Ishikawa (cell line): ENCODE data around the gene PAN3.

Experiments used
- CEBPB ChIP-seq: IDR thresholded peaks from 2 replicates; pipeline ENCODE4 v1.6.1; 2012
- CREB1 ChIP-seq: IDR thresholded peaks from 2 replicates; pipeline ENCODE4 v1.6.1; 2012; ENCODE audit warnings: low read depth
- EGR1 ChIP-seq: IDR thresholded peaks from 2 replicates; pipeline ENCODE4 v1.6.1; 2012
- EP300 ChIP-seq: IDR thresholded peaks from 2 replicates; pipeline ENCODE4 v1.6.1; 2012; ENCODE audit warnings: borderline replicate concordance
- FOXM1 ChIP-seq: IDR thresholded peaks from 2 replicates; pipeline ENCODE4 v1.6.1; 2012; ENCODE audit warnings: low read depth, borderline replicate concordance
- NFIC ChIP-seq: IDR thresholded peaks from 2 replicates; pipeline ENCODE4 v1.6.1; 2012
- RAD21 ChIP-seq: IDR thresholded peaks from 2 replicates; pipeline ENCODE4 v1.6.1; 2012; ENCODE audit warnings: low read depth
- TAF1 ChIP-seq: IDR thresholded peaks from 2 replicates; pipeline ENCODE4 v1.6.1; 2012; ENCODE audit warnings: low read depth, mild to moderate bottlenecking
- TCF12 ChIP-seq: IDR thresholded peaks from 2 replicates; pipeline ENCODE4 v1.6.1; 2012; ENCODE audit warnings: low read depth
- TEAD4 ChIP-seq: IDR thresholded peaks from 2 replicates; pipeline ENCODE4 v1.6.1; 2012
- YY1 ChIP-seq: IDR thresholded peaks from 2 replicates; pipeline ENCODE4 v1.6.1; 2012; ENCODE audit warnings: low read depth
- ZBTB7A ChIP-seq: IDR thresholded peaks from 2 replicates; pipeline ENCODE4 v1.6.1; 2012; ENCODE audit warnings: low read depth
- TF ChIP-seq, protein P1 (sequence below): IDR thresholded peaks from 2 replicates; pipeline ENCODE4 v1.6.1; 2012
- TF ChIP-seq, protein P2 (sequence below): IDR thresholded peaks from 2 replicates; pipeline ENCODE4 v1.6.1; 2012
- TF ChIP-seq, protein P3 (sequence below): IDR thresholded peaks from 2 replicates; pipeline ENCODE4 v1.6.1; 2012; ENCODE audit warnings: low read depth, mild to moderate bottlenecking

The PAN3 gene

DNA sequence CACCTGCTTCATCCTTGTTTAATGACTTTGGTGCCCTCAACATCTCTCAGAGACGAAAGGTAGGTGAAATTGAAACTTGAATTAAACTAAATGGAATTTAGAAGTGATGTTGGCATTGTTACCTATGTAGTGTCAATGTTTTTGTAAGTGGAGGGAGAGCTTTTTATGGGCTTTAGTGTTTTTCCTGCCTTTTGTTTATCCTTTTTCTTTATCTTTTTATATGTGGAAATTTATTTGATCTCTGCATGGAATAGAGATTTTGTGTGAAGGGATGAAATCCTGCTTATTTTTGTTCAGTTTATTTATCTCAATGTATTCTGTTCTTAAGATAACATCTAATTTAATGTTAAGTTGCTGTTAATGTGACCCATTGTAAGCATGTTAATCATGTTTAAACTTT lies 39.5 kb downstream of the PAN3 start:
- TF ChIP-seq YY1: no peak
- TF ChIP-seq ZBTB7A: no peak
- no peak for TF ChIP-seq TAF1
- TF ChIP-seq CEBPB: no peak
- TF ChIP-seq FOXM1: no peak
- TF ChIP-seq, protein P1, sequence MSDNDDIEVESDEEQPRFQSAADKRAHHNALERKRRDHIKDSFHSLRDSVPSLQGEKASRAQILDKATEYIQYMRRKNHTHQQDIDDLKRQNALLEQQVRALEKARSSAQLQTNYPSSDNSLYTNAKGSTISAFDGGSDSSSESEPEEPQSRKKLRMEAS: no peak
- TF ChIP-seq RAD21: no peak
- TF ChIP-seq NFIC: no peak
- TF ChIP-seq, protein P2, sequence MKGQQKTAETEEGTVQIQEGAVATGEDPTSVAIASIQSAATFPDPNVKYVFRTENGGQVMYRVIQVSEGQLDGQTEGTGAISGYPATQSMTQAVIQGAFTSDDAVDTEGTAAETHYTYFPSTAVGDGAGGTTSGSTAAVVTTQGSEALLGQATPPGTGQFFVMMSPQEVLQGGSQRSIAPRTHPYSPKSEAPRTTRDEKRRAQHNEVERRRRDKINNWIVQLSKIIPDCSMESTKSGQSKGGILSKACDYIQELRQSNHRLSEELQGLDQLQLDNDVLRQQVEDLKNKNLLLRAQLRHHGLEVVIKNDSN: no peak
- TF ChIP-seq CREB1: no peak
- no peak for TF ChIP-seq EGR1
- TF ChIP-seq EP300: no peak
- TF ChIP-seq TCF12: no peak
- no peak for TF ChIP-seq TEAD4
- TF ChIP-seq, protein P3, sequence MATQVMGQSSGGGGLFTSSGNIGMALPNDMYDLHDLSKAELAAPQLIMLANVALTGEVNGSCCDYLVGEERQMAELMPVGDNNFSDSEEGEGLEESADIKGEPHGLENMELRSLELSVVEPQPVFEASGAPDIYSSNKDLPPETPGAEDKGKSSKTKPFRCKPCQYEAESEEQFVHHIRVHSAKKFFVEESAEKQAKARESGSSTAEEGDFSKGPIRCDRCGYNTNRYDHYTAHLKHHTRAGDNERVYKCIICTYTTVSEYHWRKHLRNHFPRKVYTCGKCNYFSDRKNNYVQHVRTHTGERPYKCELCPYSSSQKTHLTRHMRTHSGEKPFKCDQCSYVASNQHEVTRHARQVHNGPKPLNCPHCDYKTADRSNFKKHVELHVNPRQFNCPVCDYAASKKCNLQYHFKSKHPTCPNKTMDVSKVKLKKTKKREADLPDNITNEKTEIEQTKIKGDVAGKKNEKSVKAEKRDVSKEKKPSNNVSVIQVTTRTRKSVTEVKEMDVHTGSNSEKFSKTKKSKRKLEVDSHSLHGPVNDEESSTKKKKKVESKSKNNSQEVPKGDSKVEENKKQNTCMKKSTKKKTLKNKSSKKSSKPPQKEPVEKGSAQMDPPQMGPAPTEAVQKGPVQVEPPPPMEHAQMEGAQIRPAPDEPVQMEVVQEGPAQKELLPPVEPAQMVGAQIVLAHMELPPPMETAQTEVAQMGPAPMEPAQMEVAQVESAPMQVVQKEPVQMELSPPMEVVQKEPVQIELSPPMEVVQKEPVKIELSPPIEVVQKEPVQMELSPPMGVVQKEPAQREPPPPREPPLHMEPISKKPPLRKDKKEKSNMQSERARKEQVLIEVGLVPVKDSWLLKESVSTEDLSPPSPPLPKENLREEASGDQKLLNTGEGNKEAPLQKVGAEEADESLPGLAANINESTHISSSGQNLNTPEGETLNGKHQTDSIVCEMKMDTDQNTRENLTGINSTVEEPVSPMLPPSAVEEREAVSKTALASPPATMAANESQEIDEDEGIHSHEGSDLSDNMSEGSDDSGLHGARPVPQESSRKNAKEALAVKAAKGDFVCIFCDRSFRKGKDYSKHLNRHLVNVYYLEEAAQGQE: no peak

DNA sequence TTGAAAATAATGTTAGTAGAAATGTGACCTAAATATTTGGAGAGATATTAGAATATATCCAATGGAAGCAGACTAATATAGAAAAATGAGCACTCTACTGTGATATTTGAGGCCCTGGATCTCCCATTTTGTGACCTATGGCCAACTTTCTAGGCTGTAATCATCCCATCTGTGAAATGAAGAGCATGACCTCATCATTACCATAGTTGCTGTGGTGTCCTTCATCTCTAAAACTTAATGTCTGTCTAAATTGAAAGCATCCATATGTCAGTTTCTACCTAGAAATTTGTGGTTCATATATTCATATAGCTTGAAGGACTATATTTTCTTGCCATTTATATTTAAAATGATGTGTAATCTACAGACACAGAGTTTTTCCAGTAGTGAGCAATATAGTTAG lies 41.6 kb downstream of the PAN3 start:
- TF ChIP-seq EGR1: no peak
- TF ChIP-seq, protein P1: no peak
- no peak for TF ChIP-seq TEAD4
- no peak for TF ChIP-seq ZBTB7A
- TF ChIP-seq, protein P3: no peak
- TF ChIP-seq CREB1: no peak
- TF ChIP-seq, protein P2: no peak
- no peak for TF ChIP-seq YY1
- TF ChIP-seq NFIC: no peak
- no peak for TF ChIP-seq EP300
- no peak for TF ChIP-seq TAF1
- TF ChIP-seq FOXM1: no peak
- TF ChIP-seq RAD21: no peak
- TF ChIP-seq TCF12: no peak
- no peak for TF ChIP-seq CEBPB

DNA sequence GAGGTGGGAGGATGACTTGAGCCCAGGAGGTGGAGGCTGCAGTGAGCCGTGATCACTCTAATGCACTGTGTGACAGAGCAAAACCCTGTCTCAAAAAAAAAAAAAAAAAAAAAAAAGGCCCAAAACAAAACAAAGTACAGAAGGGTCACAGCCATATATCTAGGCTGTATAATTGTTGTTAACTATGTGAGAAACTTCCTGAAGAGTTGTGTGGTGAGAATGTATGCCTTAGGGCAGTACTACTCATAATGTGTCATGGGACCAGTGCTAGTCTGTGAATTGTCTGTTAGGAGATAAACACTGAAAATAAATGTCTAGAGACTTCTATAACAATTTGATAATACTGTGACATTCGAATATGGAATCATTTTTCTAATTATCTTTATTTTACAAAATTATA lies 43.1 kb downstream of the PAN3 start:
- TF ChIP-seq TCF12: no peak
- TF ChIP-seq YY1: no peak
- no peak for TF ChIP-seq FOXM1
- TF ChIP-seq, protein P2: no peak
- TF ChIP-seq CREB1: no peak
- TF ChIP-seq NFIC: no peak
- no peak for TF ChIP-seq TAF1
- TF ChIP-seq, protein P3: no peak
- no peak for TF ChIP-seq RAD21
- TF ChIP-seq, protein P1: no peak
- TF ChIP-seq EP300: no peak
- no peak for TF ChIP-seq EGR1
- TF ChIP-seq ZBTB7A: no peak
- no peak for TF ChIP-seq CEBPB
- no peak for TF ChIP-seq TEAD4
